Vagina (tissue), 2 donors: ENCODE data around the gene RHCG.

Source experiments
- POLR2AphosphoS5 ChIP-seq, 2 donors: sonication (generic); formaldehyde crosslinking; IDR thresholded peaks; one replicate each; pipeline ENCODE4 v1.9.0; 2017; ENCODE audit warnings: antibody characterized with exemption in 2 of 2, mild to moderate bottlenecking in 2 of 2, low read depth in 1 of 2; ENCODE audit not compliant: insufficient read depth in 1 of 2
- TF ChIP-seq, protein P1 (sequence below), 3 experiments: fragments of 450-650 bp in 2 of 3; fragments of 200-600 bp in 1 of 3; sonication (generic) in 1 of 3; IDR thresholded peaks; one replicate each; pipeline ENCODE4 v1.5.1; 2017 to 2019; ENCODE audit warnings: antibody characterized with exemption in 3 of 3, mild to moderate bottlenecking in 2 of 3, moderate library complexity in 2 of 3

DNA sequence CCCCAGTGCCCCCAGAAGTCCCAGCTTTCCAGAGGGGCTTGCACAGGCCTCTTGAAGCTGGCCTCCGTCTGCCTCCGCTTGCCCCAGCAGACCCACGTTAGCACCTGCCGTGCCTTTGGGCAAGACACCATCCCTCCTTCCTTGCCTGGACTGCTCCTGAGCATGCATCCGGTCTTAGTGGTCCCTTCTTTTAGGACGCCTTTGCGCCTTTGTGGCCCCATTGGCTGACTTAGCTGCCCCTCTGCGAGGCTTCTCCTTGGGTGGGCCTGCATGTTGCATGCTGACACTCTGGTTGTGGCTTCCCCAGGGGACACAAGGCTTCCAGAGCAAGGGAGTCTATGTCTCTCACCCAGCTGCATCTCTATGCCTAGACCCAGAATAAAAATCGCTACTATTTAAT is 56.6 kb downstream of the RHCG start:
- TF ChIP-seq, protein P1, sequence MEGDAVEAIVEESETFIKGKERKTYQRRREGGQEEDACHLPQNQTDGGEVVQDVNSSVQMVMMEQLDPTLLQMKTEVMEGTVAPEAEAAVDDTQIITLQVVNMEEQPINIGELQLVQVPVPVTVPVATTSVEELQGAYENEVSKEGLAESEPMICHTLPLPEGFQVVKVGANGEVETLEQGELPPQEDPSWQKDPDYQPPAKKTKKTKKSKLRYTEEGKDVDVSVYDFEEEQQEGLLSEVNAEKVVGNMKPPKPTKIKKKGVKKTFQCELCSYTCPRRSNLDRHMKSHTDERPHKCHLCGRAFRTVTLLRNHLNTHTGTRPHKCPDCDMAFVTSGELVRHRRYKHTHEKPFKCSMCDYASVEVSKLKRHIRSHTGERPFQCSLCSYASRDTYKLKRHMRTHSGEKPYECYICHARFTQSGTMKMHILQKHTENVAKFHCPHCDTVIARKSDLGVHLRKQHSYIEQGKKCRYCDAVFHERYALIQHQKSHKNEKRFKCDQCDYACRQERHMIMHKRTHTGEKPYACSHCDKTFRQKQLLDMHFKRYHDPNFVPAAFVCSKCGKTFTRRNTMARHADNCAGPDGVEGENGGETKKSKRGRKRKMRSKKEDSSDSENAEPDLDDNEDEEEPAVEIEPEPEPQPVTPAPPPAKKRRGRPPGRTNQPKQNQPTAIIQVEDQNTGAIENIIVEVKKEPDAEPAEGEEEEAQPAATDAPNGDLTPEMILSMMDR (IDR thresholded peaks at IDR 0.05) = no peak
- no peak for TF ChIP-seq POLR2AphosphoS5 (IDR thresholded peaks at IDR 0.05; ENCODE audit: insufficient read depth in 1 of 2, low read depth in 1 of 2)
